ENCODE measurements around the gene ARL4D. TPM values are rescaled to one million over a fixed set of nuclear protein-coding genes. Genes with fewer than 3 reads are reported as not detected.

The ARL4D gene, protein sequence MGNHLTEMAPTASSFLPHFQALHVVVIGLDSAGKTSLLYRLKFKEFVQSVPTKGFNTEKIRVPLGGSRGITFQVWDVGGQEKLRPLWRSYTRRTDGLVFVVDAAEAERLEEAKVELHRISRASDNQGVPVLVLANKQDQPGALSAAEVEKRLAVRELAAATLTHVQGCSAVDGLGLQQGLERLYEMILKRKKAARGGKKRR
- total RNA-seq (2021; fragmentation: NEBNext Ultra II Directional; extraction: Animal tissue kit (Norgen Biotek cat#: 25700)) (8.4 TPM in 2 replicates), polyA plus RNA-seq (2011; rRNA removed) (9.2 and 16.2 TPM in 2 replicates), polyA minus RNA-seq (2011; rRNA and poly(A)+ RNA removed) (6.4 and 7.0 TPM in 2 replicates)
- polyA plus RNA-seq (2011; cell fraction: cytosol; rRNA removed) = 13.0 TPM
- 10.2 TPM for polyA plus RNA-seq (2011; cell fraction: nucleus; rRNA removed)
- polyA plus RNA-seq (2012, experiment 1 of 2) = 7.8 to 9.1 TPM (median 8.5 TPM) in 4 replicates
- 8.1 TPM for polyA plus RNA-seq (2012, experiment 2 of 2)
- 4.9 TPM for polyA plus RNA-seq (2013, experiment 1 of 2)
- polyA plus RNA-seq (2013, experiment 2 of 2) = 5.6 TPM
- polyA minus RNA-seq (2011; cell fraction: cytosol; rRNA and poly(A)+ RNA removed) = 5.1 TPM
- 9.5 TPM for polyA minus RNA-seq (2011; cell fraction: nucleus; rRNA and poly(A)+ RNA removed)
- long read RNA-seq, experiment 1, partial matches to known transcripts = 0 of 6 reads
- long read RNA-seq, experiment 1, other reads (novel, unspliced or antisense) = 2 of 6 reads
- long read RNA-seq, experiment 2, transcript ARL4D-201 (2 exons, 1,612 nt) = major isoform, 13 of 16 reads
- long read RNA-seq, experiment 2, partial matches to known transcripts = 3 of 16 reads
- long read RNA-seq, experiment 2, other reads (novel, unspliced or antisense) = 0 of 16 reads

DNA sequence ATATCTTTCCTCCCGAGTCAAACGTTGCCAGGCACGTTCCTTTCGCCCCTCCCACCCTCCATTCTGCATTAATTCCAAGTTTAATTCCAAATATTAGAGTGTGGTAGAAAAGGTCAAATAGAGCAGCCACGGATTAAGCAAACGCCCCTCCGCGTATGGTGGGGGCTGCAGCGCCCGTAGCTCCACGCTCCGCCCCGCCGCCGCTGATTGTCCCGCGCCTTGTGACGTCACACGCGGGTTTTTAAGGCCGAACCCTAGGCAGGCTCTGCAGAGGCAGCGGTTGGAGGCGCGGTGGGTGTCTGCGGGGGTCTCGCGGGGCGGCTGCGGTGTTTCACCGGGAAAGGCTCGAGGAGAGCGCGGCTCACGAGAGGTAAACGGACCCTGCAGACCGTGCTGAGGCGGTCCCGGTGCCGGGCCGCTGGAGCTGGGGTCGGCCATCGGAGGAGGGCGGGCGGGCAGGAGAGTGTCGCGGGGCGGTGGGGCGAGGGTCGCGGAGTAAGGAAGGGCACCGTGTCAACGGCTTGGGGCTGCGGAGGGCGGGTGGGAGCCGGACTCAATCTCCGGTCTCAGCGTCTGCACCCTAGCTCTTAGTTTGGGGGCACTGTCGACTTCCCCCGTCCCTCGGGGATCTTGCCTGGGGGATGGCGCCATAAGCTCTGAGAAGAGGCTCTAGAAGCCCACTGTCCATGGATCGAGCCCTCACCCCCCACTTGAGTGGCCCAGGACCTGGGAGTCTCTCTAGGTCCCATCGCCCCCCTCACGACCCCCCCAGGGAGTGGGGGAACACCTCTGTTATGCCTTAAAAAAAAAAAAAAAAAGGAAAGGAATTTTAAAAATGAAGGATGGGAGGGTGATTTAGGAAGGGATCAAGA is at the start of gene ARL4D:
ARL4D (plus strand) TSS at position 270 of the 872 bp plus-strand sequence. CDS start 740 bp downstream, outside the sequence.
- H3K18ac ChIP-seq (ENCODE audit: extremely low read depth, low read length) = peak within 1 kb of the TSS; percentile 83
- FAIRE-seq = no peak
- H3K23ac ChIP-seq (ENCODE audit: insufficient read length) = no peak within 1 kb of the TSS
- no peak within 1 kb of the TSS for H3K14ac ChIP-seq (ENCODE audit: insufficient read length)
- CTCF ChIA-PET (ENCODE audit: partially characterized antibody) = interaction anchor here (0.5 to 14.9 kb wide), 11 partner anchors 11 to 265 kb away, joined by 3 to 296 read pairs (median 4); partner anchors contain the start of gene DHX8
- no peak within 1 kb of the TSS for H3K56ac ChIP-seq (replicated peaks; ENCODE audit: insufficient read length, low read depth, low read length)
- H3K4me2 ChIP-seq (ENCODE audit: insufficient read depth in 1 of 2, low read depth in 2 of 2, low read length in 2 of 2) = peak within 1 kb of the TSS; percentile 68 to 80
- H4K8ac ChIP-seq (ENCODE audit: extremely low read depth, insufficient read depth, low read length) = peak within 1 kb of the TSS; percentile 87
- no peaks in the 10 kb centered on the region; the same call in 1 of the 2 replicates for H3K79me1 ChIP-seq (ENCODE audit: low read depth, low read length)
- H3K4ac ChIP-seq (replicated peaks; ENCODE audit: insufficient read length, low read depth, low read length) = peak within 1 kb of the TSS; percentile 62
- DNase-seq (ENCODE audit: low read depth in 1 of 2, low spot score in 2 of 2) = peak in 1 of 2 experiments; percentile 89
- peak within 1 kb of the TSS; percentile 92 for H2AFZ ChIP-seq (ENCODE audit: low read length)
- H2BK120ac ChIP-seq (replicated peaks; ENCODE audit: low read depth, low read length) = no peak within 1 kb of the TSS
- POLR2A ChIA-PET (ENCODE audit: partially characterized antibody) = interaction anchor here (0.5 to 15.1 kb wide), 17 partner anchors 9 to 278 kb away, joined by 3 to 184 read pairs (median 6); partner anchors contain the start of gene DHX8
- no peaks in the 10 kb centered on the region for H4K20me1 ChIP-seq (replicated peaks in 1 of 2; ENCODE audit: control insufficient read depth in 1 of 2, insufficient read depth in 2 of 2, low read length in 2 of 2)
- H3K4me3 ChIP-seq (ENCODE audit: extremely low read depth in 1 of 4, insufficient read depth in 2 of 4, low read depth in 3 of 4, low read length in 4 of 4) = peak within 1 kb of the TSS; percentile 60 to 82 (median 75)
- no peak within 1 kb of the TSS for H2BK15ac ChIP-seq (ENCODE audit: low read length)
- no peaks in the 10 kb centered on the region for H3K27me3 ChIP-seq (replicated peaks in 1 of 4; ENCODE audit: control insufficient read depth in 3 of 4, extremely low read depth in 1 of 4, insufficient read depth in 3 of 4, low read length in 3 of 4)
- H4K5ac ChIP-seq (ENCODE audit: insufficient read length, low read depth, low read length) = no peak within 1 kb of the TSS
- 0 out of 8 replicates have a peak, but pooled peaks cover 0 to 2% (median 0%) of the 10 kb centered on the region in 4 experiments for H3K36me3 ChIP-seq (ENCODE audit: control insufficient read depth in 2 of 4, insufficient read depth in 4 of 4, low read length in 3 of 4)
- H2BK12ac ChIP-seq (ENCODE audit: low read depth, low read length) = peak within 1 kb of the TSS; percentile 33; the same call in 1 of the 2 replicates
- peak within 1 kb of the TSS; percentile 82 for H4K91ac ChIP-seq (replicated peaks; ENCODE audit: insufficient read length, low read length)
- 1% methylated on average over 39 of the region's 64 CpGs; no CpG with 5 or more reads in 1 of the 2 experiments for WGBS, 2 experiments (ENCODE audit: extremely low coverage in 1 of 2, insufficient coverage in 1 of 2, insufficient read length in 1 of 2, insufficient replicate concordance in 2 of 2, low coverage in 1 of 2, low lambda C conversion rate in 2 of 2, missing lambda C conversion rate in 1 of 2)
- H2BK5ac ChIP-seq (ENCODE audit: low read depth, low read length) = no peak within 1 kb of the TSS
- peak within 1 kb of the TSS; percentile 15 to 86 (median 75); a peak in 6 of 7 replicates for H3K9ac ChIP-seq (replicated peaks in 1 of 4; ENCODE audit: extremely low read depth in 1 of 4, low read depth in 3 of 4, low read length in 3 of 4)
- H3K79me2 ChIP-seq (ENCODE audit: control insufficient read depth in 1 of 2, insufficient read depth in 2 of 2, low read length in 2 of 2) = no peaks in the 10 kb centered on the region
- no peaks in the 10 kb centered on the region for H3K9me3 ChIP-seq (ENCODE audit: insufficient read depth in 2 of 2, low read depth in 1 of 2, low read length in 1 of 2)
- H3K27ac ChIP-seq (ENCODE audit: low read depth, low read length) = peak within 1 kb of the TSS; percentile 41; the same call in 1 of the 2 replicates
- no peak within 1 kb of the TSS for H2BK20ac ChIP-seq (ENCODE audit: low read length)
- H3K4me1 ChIP-seq (replicated peaks in 1 of 4; ENCODE audit: control insufficient read depth in 3 of 4, insufficient read depth in 4 of 4, low read length in 3 of 4) = peaks cover 0 to 6% (median 2%) of the 10 kb centered on the region in 4 experiments; a peak in 4 of 7 replicates
- peaks cover 2% of the 10 kb centered on the region; the same call in 1 of the 2 replicates for H3K23me2 ChIP-seq (ENCODE audit: low read depth, low read length)
- H2AK5ac ChIP-seq (ENCODE audit: low read depth, low read length) = no peak within 1 kb of the TSS
- TF ChIP-seq FOSL1 (IDR thresholded peaks at IDR 0.05; ENCODE audit: insufficient read depth, low read depth, low read length) (no peak), PHF8 (conservative IDR thresholded peaks at IDR 0.05; ENCODE audit: low read depth, low read length) (peak; percentile 93), POLR2AphosphoS5 (IDR thresholded peaks at IDR 0.05; ENCODE audit: low read depth, low read length) (peak; percentile 91), JUND (IDR thresholded peaks at IDR 0.05; ENCODE audit: low read length) (peak; percentile 15; the same call in 1 of the 2 replicates), HDAC2 (IDR thresholded peaks at IDR 0.05; ENCODE audit: borderline replicate concordance in 1 of 2, low read depth in 2 of 2, low read length in 2 of 2) (no peak), SP1 (IDR thresholded peaks at IDR 0.05; ENCODE audit: low read depth, low read length) (no peak)
